Eye (tissue), 1 donor: Measurements from ENCODE around the gene GOLGA6L9.
"Not testable (repeated sequence)": the region's sequence is repeated elsewhere in the genome, so short reads cannot be mapped to it uniquely, and the experiment has no call there.

Experiments used
- DNase-seq: peaks from one replicate; pipeline ENCODE4 v3.0.0-alpha.2; 2015

The GOLGA6L9 gene, protein sequence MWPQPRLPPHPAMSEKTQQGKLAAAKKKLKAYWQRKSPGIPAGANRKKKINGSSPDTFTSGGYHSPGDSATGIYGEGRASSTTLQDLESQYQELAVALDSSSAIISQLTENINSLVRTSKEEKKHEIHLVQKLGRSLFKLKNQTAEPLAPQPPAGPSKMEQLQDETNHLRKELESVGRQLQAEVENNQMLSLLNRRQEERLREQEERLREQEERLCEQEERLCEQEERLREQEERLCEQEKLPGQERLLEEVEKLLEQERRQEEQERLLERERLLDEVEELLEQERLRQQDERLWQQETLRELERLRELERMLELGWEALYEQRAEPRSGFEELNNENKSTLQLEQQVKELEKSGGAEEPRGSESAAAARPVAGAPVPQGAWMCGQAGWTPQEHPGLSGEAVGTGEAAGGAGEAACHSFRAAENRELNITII

DNA sequence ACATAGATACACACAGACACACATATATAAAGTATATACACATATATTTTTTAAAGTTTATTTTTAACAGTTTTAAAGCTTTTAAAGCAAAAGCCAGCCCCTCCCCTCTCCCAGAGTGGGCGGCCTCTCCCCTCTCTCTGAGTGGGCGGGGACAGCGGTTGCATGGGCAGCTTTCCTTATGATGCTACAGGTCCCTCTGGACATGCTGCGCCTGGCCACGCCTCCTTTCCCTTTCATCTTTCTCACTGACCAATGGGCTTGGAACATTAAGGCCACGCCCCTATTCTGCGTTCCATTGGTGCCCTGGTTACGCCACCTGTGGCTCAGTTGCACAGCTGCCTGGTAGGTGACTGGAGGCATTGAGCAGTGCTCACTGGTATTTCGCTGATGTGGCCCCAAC, at the start of gene GOLGA6L9:
Gene GOLGA6L9 (plus strand): TSS at position 124 of the 400 bp plus-strand sequence. CDS start 264 bp downstream, at position 388.
- DNase-seq: not testable (repeated sequence)

DNA sequence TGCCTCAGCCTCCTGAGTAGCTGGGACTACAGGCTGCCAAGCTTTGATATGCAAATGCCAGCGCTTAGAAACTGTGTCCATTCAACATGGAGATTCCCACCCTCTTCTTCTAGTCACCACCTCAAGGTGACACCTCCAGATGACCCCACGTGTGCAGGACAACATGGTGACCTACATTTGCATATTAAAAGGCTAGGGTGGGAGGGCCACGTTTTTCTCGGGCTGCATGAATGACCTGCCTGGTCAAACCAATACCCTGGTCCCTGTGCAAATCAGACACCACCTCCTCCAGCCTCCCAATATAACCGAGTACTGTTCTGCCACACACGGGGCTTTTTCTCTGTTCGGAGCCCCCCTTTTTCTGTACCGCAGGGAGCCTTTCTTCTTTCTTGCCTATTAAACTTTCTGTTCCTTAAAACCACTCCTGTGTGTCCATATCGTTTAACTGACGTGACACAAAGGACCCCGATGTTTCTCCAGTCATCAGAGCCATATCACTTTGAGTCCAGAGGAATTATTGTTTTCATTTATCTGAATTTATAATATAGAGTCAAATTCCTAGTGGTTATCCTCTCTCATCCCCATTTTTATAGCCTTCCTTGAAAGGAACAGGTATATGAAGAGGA, 48.2 kb upstream of the GOLGA6L9 start:
- not testable (repeated sequence) for DNase-seq

DNA sequence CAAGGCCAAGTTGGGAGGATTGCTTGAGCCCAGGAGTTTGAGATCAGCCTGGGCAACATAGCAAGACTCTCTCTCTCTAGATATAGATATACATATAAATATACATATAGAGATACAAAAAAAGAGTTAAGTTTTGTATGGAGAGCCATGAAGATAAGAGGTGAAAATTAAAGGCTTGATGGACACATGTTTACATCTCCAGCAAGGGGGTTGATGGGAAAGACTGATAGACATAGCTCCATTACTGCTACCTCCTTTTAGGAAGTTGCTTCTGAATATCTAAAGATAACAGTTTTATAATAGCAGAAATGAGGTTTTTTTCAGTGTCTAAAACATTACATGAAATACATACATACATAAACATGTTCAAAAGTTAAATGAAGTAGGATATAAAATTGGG, 42.4 kb upstream of the GOLGA6L9 start:
- not testable (repeated sequence) for DNase-seq

DNA sequence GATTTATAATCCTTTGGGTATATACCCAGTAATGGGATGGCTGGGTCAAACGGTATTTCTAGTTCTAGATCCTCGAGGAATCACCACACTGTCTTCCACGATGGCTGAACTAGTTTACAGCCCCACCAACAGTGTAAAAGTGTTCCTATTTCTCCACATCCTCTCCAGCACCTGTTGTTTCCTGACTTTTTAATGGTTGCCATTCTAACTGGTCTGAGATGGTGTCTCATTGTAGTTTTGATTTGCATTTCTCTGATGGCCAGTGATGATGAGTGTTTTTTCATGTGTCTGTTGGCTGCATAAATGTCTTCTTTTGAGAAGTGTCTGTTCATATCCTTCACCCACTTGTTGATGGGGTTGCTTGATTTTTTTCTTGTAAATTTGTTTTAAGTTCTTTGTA, 39.5 kb upstream of the GOLGA6L9 start:
- DNase-seq: not testable (repeated sequence)

DNA sequence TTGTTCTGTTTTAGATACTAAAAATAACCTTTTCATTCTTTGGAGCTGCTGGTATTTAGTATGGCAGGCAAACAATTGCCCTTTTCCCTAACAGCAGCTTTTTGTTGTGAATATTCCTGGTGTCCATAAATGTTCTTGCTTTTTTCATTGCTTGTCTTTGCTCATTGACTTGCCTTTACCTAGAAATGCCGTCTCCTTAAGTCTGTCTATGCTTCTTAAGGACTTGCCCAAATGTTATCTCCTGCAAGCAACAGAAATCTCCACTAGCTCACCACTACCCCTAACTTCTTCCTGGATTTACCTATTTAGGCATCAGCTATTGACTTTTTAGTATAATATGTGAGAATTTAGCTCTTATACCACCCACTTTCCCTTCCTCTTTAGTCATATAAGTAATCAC, 37.5 kb upstream of the GOLGA6L9 start:
- not testable (repeated sequence) for DNase-seq

DNA sequence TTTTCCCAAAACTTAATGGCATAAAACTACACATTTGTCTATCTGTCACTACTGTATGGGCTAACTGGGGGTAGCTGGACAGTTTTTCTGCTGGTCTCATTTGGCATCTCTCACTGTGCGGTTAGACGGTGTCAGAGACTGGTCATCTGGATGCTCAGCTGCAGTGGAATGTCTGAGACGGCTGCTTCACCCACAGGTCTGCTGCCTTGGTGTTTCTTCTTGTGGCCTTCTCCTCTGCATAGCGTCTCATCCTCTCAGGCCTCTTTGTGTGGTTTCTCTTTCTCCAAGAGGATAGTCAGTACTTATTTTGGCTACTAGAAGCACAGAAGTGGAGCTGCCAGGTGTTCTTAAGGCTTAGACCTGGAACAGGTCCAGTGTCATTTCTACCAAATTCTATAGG, 35.9 kb upstream of the GOLGA6L9 start:
- no peak for DNase-seq

DNA sequence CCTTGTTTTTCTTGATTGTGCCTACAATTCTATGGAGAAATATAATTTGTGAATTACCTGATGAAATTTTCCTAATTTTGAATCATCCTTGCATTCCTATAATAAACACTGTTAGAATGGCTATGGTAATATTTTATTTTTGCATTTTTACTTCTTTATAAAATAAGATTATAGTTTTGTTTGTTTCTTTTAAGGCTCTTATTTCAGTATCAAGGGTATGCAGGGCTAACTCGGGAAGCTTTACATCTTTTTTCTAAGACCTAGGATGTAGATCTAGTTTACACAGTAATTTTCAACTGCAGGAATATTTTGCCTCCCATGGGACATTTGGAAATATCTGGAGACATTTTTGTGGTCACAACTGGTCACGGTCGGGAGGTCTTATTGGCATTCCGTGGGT, 33.8 kb upstream of the GOLGA6L9 start:
- DNase-seq: not testable (repeated sequence)

DNA sequence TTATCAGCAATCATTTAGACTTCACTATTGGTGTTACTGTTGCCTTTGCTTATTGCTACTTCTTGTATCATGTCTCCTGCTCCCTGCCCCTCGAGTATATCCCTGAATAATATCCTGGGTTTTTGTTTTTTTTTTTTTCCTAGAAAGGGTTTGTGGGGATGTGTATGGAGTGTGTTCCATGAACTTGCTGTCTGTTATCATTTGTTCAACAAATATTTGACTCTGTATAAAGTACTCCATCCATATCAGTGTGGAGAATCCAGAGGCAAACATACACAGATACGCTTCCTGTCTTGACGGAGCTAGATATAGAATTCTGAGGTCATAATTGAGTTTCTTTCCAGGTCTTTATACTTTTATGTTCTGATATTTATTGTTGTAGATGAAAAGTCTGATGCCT, 31.8 kb upstream of the GOLGA6L9 start:
- DNase-seq: no peak

DNA sequence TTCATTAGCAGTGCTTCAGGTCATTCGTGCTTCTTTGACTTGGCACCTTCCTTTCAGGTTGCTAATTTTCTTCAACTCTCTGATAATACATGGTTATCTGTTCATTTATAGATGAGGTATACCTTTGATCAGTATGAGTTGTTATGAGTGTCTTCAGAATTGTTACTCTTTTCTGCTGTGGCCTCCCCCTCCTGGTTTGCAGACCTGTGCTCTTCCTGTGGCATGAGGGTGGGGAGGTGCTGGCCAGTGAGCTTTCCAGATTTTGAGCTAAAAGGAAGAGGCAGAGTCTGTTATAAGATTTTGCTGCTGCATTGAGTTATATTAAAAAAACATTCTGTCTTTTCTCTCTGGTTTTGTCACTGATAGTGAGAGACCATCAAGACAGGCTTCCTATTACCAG, 30.8 kb upstream of the GOLGA6L9 start:
- no peak for DNase-seq

DNA sequence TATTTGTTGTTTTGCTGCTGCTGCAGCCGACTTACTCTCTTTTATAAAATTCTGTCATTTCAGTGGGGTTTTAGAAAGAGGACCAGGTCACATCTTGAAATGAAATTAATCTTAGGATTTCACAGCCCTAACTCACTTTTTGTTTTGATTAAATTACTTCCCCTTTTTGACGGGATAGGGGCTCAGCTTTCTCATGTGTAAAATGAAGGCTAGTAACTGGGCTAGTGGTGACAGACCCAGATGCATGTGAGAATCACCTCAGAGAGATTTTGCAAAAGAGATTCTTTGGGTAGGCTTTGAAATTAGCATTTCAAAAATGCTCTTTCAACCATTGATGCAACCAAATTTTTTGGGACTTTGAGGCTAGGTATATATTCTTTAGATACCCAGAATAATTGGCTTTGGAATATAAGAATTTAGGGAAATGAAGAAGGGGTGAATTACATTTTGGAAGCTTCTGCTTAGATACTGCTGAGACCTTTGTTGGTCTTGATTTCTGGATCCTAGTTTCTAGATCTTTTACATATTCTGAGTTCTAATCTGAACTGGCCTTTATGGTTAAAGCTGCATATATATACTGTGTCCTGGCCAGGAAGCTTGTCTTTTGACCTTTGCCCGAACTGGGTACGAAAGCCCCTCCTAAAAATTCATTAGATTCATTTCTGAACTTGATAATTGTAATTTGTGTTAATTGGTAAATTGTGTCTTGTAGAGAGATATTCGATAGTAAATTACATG, 30.1 kb upstream of the GOLGA6L9 start:
- not testable (repeated sequence) for DNase-seq

DNA sequence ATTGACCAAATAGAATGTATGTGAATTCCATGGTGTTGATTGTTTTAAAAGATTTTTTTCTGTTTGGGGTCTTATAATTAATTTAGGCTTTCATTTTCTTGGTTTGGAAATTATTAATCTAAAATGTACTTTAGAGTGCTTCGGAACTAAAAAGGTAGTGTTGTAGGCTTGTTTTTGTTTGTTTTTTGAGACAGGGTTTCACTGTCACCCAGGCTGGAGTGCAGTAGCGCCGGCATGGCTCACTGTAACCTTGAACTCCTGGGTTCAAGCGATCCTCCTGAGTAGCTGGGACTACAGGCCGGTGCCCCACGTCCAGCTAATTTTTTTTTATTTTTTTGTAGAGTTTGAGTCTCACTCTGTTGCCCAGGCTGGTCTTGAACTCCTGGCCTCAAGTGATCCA, 27.7 kb upstream of the GOLGA6L9 start:
- DNase-seq: not testable (repeated sequence)

DNA sequence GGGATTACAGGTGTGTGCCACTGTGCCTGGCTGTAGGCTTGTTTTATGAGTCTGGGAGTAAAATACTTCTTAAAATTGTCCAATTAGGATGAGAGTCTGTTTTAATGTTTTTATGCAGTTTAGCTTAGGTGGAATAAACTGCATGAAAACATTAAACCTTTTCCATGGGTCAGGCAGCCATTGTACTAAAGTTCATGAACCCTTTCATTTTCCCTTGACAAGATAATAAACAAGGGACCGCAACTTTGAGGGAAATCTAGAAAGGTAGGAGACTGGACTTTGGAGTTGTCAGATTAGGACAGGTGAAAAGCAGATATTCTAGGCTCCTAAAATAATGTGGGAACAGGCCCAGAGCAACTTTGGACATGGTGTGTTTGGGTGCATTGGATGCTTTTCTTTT, 27.3 kb upstream of the GOLGA6L9 start:
- DNase-seq: not testable (repeated sequence)

DNA sequence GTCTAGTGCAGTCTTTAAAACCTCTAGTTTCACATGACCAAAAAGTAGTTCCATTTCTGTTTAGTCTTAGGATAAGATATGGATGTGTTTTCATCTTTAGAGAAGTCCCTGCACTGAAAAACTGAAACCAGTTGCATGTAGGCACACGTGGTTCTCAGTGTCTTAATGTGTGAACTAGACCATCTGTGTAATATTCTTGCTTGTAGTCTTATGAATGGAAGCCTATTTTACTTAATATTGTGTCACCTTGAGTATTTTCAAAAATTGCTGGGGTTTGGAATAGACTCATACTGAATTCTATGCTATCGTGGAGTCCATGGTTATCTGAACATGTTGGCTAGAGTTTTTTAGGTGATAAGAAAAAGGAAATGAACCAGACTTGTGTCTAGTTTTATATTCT, 23.4 kb upstream of the GOLGA6L9 start:
- DNase-seq: not testable (repeated sequence)

DNA sequence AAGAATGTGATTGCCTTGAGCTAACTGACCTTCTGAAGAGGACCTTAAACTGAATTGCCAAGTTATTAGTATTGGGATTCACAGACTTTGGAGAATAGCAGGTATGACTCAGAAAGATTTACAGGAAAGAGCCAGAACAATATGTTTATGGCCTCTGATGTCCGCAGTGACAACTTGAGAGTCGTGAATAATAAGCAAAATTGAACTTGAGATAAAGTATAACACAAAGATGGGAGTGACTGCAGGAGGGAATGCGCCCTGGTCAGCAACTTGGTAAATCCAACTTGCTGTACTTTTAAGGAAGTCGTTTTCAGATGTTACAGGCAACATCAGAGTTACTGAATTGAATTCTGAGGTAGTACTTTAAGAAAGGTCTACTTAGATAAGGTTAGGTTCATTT, 19.3 kb upstream of the GOLGA6L9 start:
- not testable (repeated sequence) for DNase-seq

DNA sequence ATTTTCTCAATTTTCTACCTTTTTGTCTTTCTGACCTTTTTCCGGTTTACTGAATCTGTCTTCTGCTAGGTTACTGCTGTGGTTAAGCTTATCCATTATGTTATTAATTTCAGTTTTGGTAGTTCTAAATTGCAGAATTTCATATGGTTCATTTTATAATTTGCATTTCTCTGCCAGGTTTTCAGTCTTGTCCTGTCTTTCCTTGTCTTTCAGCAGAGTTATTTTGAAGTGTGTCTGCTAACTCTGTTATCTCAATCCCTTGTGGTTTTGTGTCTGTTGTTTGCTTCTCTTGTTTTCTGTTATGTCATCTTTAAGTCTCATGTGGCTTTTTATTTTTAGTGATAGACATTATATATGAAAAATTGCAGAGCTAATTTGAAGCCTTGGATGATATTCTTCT, 18.0 kb upstream of the GOLGA6L9 start:
- not testable (repeated sequence) for DNase-seq

DNA sequence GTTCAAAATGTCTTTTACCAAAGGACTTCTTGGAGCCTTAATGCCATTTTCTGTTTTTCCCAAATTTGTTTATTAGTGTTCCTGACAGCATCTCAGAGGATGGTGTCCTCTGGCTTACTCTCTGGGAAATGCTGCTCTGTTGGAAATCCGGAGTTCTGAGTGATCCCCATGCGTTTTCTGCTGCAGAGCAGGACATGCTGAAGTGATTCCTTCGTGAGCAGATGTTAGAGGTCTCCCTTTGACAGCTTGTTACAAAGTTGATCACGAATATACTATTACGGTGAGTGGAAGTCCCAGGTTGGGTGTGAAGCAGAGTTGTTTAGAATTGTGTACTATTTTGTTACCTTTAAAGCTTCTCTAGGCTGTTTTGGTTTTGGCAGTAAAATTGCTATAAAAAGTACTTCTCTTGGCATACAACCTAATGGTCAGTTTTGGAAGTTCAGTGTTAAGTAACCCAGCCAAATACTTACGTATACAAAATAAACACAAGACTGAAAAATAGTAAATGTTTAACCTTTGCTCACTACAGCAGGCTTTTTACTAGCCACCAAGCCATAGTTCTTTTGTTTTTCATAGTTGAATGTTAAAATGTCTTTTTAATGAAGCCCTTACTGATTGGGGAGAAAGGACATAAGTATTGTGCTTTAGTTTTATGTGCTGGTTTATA, 15.0 kb upstream of the GOLGA6L9 start:
- not testable (repeated sequence) for DNase-seq

DNA sequence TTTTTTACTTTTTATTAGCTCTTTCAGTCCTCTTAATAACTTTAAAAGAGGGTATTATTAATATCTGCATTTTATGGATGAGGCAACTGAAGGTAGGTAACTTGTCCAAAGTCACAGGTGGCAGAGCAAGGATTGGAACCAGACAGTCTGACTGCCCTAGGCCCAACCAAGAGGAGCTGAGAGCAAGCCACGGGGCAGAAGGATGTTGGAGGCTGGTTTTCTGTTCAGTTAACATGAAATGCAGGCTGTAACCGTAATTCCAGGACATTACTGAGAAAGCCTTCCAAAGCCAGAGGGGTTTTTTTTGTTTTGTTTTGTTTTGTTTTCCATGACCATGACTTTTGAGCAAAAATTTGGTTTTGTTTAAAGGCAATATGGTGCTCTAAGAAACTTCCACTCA, 9.1 kb upstream of the GOLGA6L9 start:
- not testable (repeated sequence) for DNase-seq

DNA sequence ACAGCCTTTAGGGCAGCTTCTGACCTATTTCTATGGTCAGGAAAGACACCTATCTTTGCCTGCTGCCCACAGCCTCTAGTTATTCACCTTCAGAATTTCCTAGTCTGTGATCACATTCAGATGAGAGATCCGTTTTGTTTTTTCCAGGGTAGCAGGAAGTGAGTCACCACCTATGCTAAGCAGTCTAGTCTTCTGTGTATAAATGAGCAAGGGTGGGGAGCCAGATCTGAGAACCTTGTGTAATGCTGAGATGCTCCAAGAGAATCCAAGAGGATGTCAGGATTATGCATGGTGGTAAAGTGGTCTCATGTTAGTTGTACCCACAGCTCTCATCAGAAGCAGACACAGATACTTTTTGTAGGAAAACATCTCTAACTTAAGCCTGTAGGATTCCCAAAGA, 8.7 kb upstream of the GOLGA6L9 start:
- DNase-seq: not testable (repeated sequence)

DNA sequence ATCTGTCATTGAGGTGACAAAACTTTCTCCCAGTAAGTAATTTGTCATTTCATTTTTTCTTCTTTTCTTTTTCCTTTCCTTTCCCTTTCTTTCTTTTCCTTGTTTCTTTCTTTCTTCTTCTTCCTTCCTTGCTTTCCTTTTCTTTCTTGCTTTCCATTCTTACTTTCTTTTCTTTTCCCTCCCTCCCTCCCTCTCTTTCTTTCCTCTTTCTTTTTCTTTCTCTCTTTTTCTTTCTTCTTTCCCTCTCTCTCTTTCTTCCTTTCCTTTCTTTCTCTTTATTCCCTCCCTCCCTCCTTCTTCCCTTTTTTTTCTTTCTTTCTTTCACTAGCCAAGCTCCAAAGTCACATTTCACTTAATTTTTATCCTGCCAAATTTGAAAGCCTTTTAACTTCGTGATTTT, 2.5 kb upstream of the GOLGA6L9 start:
- DNase-seq: not testable (repeated sequence)

DNA sequence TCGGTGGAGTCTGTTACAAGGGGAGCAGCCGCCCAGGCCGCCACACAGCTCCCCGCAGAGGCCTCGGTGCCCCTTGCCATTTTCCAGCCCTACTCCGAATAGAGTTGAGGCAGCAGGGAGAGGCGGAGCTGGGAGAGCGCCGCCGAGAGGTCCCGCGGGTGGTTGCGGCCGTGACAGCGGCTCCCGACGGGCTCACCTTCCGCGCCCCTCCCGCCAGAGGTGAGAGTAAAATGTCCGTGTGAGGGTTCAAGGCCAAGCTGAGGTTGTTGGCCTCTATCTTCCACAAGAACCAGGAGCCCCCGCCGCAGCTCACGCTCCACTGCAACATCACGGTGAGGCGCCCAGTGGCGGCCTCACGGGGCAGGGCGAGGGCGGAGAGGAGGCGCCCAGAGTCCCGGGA, 15.8 kb downstream of the GOLGA6L9 start:
- DNase-seq: not testable (repeated sequence)

DNA sequence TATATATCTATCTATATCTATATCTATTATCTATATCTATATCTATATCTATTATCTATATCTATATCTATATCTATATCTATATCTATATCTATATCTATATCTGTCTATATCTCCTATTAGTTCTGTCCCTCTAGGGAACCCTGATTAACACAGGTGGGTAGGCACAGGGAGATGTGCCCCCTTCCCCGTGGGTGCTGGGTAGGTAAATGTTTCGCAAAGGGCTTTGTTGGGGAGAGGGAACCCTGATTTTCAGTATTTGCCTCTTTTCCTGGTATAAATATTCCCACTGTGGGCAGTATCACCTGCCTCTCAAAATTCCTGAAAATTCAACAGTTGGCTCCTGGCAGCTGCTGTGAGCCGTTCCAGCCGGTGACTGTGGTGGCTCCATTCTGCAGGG, 27.7 kb downstream of the GOLGA6L9 start:
- DNase-seq: not testable (repeated sequence)

DNA sequence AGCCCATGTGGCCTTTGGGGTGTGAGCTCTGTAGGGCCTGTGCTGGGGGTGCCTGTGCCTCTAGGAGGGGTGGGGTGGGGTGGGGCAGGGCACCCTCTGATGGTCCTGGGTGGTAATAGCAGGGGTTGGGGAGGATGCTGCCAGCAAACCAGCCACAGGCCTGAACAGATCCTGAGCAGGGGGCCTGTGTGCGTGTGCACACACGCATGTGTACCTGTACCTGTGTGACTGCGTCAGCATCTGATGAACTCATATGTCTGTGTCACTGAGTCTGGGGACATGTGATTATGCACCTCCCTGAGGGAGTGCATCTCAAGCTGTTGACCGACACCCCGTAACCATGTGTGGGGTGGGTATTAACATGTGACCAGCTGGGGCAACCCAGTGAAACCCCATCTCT, 36.0 kb downstream of the GOLGA6L9 start:
- DNase-seq: not testable (repeated sequence)

DNA sequence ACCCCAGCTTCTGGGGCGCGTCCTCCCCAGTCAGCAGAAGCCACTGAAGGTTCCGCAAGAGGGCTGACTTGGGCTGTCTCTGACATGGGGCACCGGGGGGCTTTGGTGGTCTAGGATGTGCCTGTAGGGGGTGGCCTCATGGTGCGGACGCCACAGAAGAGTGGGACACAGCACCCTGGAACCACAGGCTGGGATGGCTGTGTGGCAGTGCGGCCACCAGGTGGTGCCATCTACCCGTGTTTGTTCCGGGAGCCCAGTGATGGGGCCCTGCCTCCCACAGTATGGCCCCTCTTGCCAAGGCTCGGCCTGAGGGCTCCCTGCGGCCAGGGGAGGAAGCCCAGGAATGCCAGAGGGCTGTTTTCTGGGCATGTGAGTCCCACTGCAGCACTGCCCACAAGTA, 38.6 kb downstream of the GOLGA6L9 start:
- not testable (repeated sequence) for DNase-seq
